Neutrophil (primary cell): ENCODE measurements around the gene BCAP31.

Experiments used
- H3K27ac ChIP-seq: fragments of 200-600 bp; sonication (generic); 2 replicates; pipeline ENCODE4 v1.5.1; 2016; ENCODE audit warnings: mild to moderate bottlenecking, moderate library complexity
- H3K27me3 ChIP-seq: fragments of 200-600 bp; sonication (generic); 2 replicates; pipeline ENCODE4 v1.6.0; 2016; ENCODE audit warnings: mild to moderate bottlenecking
- H3K36me3 ChIP-seq: fragments of 200-600 bp; sonication (generic); 2 replicates; pipeline ENCODE4 v1.5.1; 2017
- H3K4me1 ChIP-seq, 2 experiments: fragments of 200-600 bp in 1 of 2; sonication (generic) in 1 of 2; 1 replicate in 1 of 2; 2 replicates in 1 of 2; pipeline versions ENCODE4 v1.5.1 to v1.6.1; 2013 to 2016; ENCODE audit warnings: low read depth in 1 of 2, low read length in 1 of 2, mild to moderate bottlenecking in 1 of 2, moderate library complexity in 1 of 2; ENCODE audit not compliant: control insufficient read depth in 1 of 2, insufficient read depth in 1 of 2
- H3K4me3 ChIP-seq, 2 experiments: fragments of 200-600 bp in 1 of 2; sonication (generic) in 1 of 2; 1 replicate in 1 of 2; 2 replicates in 1 of 2; pipeline ENCODE4 v1.5.1; 2013 to 2016; ENCODE audit warnings: low read depth in 1 of 2, low read length in 1 of 2, mild to moderate bottlenecking in 1 of 2, moderate library complexity in 1 of 2
- H3K9me3 ChIP-seq: fragments of 200-600 bp; sonication (generic); 2 replicates; pipeline ENCODE4 v1.5.1; 2016
- CTCF ChIP-seq: fragments of 200-600 bp; sonication (generic); IDR thresholded peaks from 2 replicates; pipeline ENCODE4 v1.5.1; 2016; ENCODE audit warnings: antibody characterized with exemption

Gene BCAP31

GRCh38 chrX:153770601-153771414 is 46.6 kb upstream of the BCAP31 start:
- Histone ChIP-seq H3K27me3 (peaks cover 12% of the 10 kb centered on the region), H3K27ac (no peak overlapping the region), H3K9me3 (no peaks in the 10 kb centered on the region), H3K36me3 (no peaks in the 10 kb centered on the region), H3K4me3 (no peak overlapping the region), H3K4me1 (no peaks in the 10 kb centered on the region)
- no peak for TF ChIP-seq CTCF

- no peaks in the 10 kb centered on the region for H3K36me3 ChIP-seq
- TF ChIP-seq CTCF, result no peak
- H3K27me3 ChIP-seq, result peaks cover 20% of the 10 kb centered on the region
- no peak overlapping the region for H3K4me3 ChIP-seq
- H3K9me3 ChIP-seq, result no peaks in the 10 kb centered on the region
- no peak overlapping the region for H3K27ac ChIP-seq
- H3K4me1 ChIP-seq, result no peaks in the 10 kb centered on the region
These were observed 45.8 kb upstream of the BCAP31 start for GRCh38 chrX:153769865-153770600.

GRCh38 chrX:153769158-153769864 is 45.1 kb upstream of the BCAP31 start:
- Histone ChIP-seq H3K9me3 (no peaks in the 10 kb centered on the region), H3K4me3 (no peak overlapping the region), H3K36me3 (no peaks in the 10 kb centered on the region), H3K4me1 (no peaks in the 10 kb centered on the region), H3K27ac (no peak overlapping the region), H3K27me3 (peaks cover 25% of the 10 kb centered on the region)
- TF ChIP-seq CTCF, result no peak

GRCh38 chrX:153768311-153769157 is 44.3 kb upstream of the BCAP31 start:
- no peak overlapping the region for H3K4me3 ChIP-seq
- no peak for TF ChIP-seq CTCF
- no peaks in the 10 kb centered on the region for H3K4me1 ChIP-seq
- H3K27ac ChIP-seq, result no peak overlapping the region
- peaks cover 25% of the 10 kb centered on the region for H3K27me3 ChIP-seq
- H3K9me3 ChIP-seq, result no peaks in the 10 kb centered on the region
- no peaks in the 10 kb centered on the region for H3K36me3 ChIP-seq

- Histone ChIP-seq H3K9me3 (no peaks in the 10 kb centered on the region), H3K4me1 (no peaks in the 10 kb centered on the region), H3K27me3 (peaks cover 25% of the 10 kb centered on the region), H3K36me3 (no peaks in the 10 kb centered on the region), H3K27ac (no peak overlapping the region), H3K4me3 (no peak overlapping the region)
- TF ChIP-seq CTCF, result no peak
These were observed 43.5 kb upstream of the BCAP31 start for GRCh38 chrX:153767674-153768055.
